GM23338 (cell line): ENCODE measurements around the gene TRAF3IP3.

Source experiments
- CREB1 ChIP-seq: fragments of 250-450 bp; sonication (Bioruptor Pico); IDR thresholded peaks from 2 replicates; pipeline ENCODE4 v1.5.0; 2020; ENCODE audit warnings: low read depth, mild to moderate bottlenecking, moderate library complexity
- CTCF ChIP-seq, 2 experiments: fragments of 200-600 bp in 1 of 2; sonication (generic) in 1 of 2; conservative IDR thresholded peaks; 2 replicates each; pipeline versions ENCODE4 v1.5.1 to v1.6.1; 2016 to 2017; ENCODE audit warnings: antibody characterized with exemption in 2 of 2, low read depth in 2 of 2, mild to moderate bottlenecking in 2 of 2, moderate library complexity in 1 of 2
- ETS1 ChIP-seq: IDR thresholded peaks from 2 replicates; pipeline ENCODE4 v1.6.1; 2016; ENCODE audit warnings: antibody characterized with exemption
- EZH2 ChIP-seq: fragments of 200-600 bp; sonication (generic); IDR thresholded peaks from one replicate; pipeline ENCODE4 v1.8.0; 2017; ENCODE audit warnings: antibody characterized with exemption, mild to moderate bottlenecking, low read depth; ENCODE audit not compliant: unreplicated experiment
- EZH2phosphoT487 ChIP-seq: fragments of 200-600 bp; sonication (generic); IDR thresholded peaks from one replicate; pipeline ENCODE4 v1.8.1; 2018; ENCODE audit warnings: antibody characterized with exemption; ENCODE audit not compliant: unreplicated experiment
- JUNB ChIP-seq: IDR thresholded peaks from one replicate; pipeline ENCODE4 v1.6.1; 2016; ENCODE audit warnings: antibody characterized with exemption; ENCODE audit not compliant: unreplicated experiment
- NANOG ChIP-seq: IDR thresholded peaks from 2 replicates; pipeline ENCODE4 v1.6.1; 2016; ENCODE audit warnings: antibody characterized with exemption, borderline replicate concordance
- POLR2AphosphoS5 ChIP-seq: IDR thresholded peaks from 2 replicates; pipeline ENCODE4 v1.6.1; 2016; ENCODE audit warnings: antibody characterized with exemption, low read depth
- STAT1 ChIP-seq: IDR thresholded peaks from one replicate; pipeline ENCODE4 v1.6.1; 2016; ENCODE audit warnings: antibody characterized with exemption; ENCODE audit not compliant: unreplicated experiment
- ZNF114 ChIP-seq: fragments of 250-450 bp; sonication (Bioruptor Pico); IDR thresholded peaks from 2 replicates; pipeline ENCODE4 v1.5.0; 2020; ENCODE audit warnings: mild to moderate bottlenecking, moderate library complexity
- ZNF331 ChIP-seq: fragments of 250-450 bp; sonication (Bioruptor Pico); IDR thresholded peaks from 2 replicates; pipeline ENCODE4 v1.5.0; 2020; ENCODE audit warnings: low read depth, mild to moderate bottlenecking, moderate library complexity
- TF ChIP-seq, protein P1 (sequence below): IDR thresholded peaks from one replicate; pipeline ENCODE4 v1.6.1; 2018; ENCODE audit warnings: antibody characterized with exemption; ENCODE audit not compliant: unreplicated experiment
- TF ChIP-seq, protein P2 (sequence below): fragments of 250-450 bp; sonication (Bioruptor Pico); IDR thresholded peaks from 2 replicates; pipeline ENCODE4 v1.5.0; 2020; ENCODE audit warnings: mild to moderate bottlenecking, moderate library complexity

GRCh38 chr1:209819058-209819457 lies 63.2 kb downstream of the TRAF3IP3 start:
- TF ChIP-seq CTCF (conservative IDR thresholded peaks at IDR 0.05; ENCODE audit: low read depth in 2 of 2), result no peak
- TF ChIP-seq ETS1, result no peak
- TF ChIP-seq EZH2, result no peak
- TF ChIP-seq, protein P1, sequence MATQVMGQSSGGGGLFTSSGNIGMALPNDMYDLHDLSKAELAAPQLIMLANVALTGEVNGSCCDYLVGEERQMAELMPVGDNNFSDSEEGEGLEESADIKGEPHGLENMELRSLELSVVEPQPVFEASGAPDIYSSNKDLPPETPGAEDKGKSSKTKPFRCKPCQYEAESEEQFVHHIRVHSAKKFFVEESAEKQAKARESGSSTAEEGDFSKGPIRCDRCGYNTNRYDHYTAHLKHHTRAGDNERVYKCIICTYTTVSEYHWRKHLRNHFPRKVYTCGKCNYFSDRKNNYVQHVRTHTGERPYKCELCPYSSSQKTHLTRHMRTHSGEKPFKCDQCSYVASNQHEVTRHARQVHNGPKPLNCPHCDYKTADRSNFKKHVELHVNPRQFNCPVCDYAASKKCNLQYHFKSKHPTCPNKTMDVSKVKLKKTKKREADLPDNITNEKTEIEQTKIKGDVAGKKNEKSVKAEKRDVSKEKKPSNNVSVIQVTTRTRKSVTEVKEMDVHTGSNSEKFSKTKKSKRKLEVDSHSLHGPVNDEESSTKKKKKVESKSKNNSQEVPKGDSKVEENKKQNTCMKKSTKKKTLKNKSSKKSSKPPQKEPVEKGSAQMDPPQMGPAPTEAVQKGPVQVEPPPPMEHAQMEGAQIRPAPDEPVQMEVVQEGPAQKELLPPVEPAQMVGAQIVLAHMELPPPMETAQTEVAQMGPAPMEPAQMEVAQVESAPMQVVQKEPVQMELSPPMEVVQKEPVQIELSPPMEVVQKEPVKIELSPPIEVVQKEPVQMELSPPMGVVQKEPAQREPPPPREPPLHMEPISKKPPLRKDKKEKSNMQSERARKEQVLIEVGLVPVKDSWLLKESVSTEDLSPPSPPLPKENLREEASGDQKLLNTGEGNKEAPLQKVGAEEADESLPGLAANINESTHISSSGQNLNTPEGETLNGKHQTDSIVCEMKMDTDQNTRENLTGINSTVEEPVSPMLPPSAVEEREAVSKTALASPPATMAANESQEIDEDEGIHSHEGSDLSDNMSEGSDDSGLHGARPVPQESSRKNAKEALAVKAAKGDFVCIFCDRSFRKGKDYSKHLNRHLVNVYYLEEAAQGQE, result no peak
- TF ChIP-seq EZH2phosphoT487, result no peak
- TF ChIP-seq POLR2AphosphoS5, result no peak
- TF ChIP-seq CREB1 (CRISPR knock-in tag), result no peak
- TF ChIP-seq JUNB, result no peak
- no peak for TF ChIP-seq STAT1
- TF ChIP-seq NANOG, result no peak
- TF ChIP-seq, protein P2, sequence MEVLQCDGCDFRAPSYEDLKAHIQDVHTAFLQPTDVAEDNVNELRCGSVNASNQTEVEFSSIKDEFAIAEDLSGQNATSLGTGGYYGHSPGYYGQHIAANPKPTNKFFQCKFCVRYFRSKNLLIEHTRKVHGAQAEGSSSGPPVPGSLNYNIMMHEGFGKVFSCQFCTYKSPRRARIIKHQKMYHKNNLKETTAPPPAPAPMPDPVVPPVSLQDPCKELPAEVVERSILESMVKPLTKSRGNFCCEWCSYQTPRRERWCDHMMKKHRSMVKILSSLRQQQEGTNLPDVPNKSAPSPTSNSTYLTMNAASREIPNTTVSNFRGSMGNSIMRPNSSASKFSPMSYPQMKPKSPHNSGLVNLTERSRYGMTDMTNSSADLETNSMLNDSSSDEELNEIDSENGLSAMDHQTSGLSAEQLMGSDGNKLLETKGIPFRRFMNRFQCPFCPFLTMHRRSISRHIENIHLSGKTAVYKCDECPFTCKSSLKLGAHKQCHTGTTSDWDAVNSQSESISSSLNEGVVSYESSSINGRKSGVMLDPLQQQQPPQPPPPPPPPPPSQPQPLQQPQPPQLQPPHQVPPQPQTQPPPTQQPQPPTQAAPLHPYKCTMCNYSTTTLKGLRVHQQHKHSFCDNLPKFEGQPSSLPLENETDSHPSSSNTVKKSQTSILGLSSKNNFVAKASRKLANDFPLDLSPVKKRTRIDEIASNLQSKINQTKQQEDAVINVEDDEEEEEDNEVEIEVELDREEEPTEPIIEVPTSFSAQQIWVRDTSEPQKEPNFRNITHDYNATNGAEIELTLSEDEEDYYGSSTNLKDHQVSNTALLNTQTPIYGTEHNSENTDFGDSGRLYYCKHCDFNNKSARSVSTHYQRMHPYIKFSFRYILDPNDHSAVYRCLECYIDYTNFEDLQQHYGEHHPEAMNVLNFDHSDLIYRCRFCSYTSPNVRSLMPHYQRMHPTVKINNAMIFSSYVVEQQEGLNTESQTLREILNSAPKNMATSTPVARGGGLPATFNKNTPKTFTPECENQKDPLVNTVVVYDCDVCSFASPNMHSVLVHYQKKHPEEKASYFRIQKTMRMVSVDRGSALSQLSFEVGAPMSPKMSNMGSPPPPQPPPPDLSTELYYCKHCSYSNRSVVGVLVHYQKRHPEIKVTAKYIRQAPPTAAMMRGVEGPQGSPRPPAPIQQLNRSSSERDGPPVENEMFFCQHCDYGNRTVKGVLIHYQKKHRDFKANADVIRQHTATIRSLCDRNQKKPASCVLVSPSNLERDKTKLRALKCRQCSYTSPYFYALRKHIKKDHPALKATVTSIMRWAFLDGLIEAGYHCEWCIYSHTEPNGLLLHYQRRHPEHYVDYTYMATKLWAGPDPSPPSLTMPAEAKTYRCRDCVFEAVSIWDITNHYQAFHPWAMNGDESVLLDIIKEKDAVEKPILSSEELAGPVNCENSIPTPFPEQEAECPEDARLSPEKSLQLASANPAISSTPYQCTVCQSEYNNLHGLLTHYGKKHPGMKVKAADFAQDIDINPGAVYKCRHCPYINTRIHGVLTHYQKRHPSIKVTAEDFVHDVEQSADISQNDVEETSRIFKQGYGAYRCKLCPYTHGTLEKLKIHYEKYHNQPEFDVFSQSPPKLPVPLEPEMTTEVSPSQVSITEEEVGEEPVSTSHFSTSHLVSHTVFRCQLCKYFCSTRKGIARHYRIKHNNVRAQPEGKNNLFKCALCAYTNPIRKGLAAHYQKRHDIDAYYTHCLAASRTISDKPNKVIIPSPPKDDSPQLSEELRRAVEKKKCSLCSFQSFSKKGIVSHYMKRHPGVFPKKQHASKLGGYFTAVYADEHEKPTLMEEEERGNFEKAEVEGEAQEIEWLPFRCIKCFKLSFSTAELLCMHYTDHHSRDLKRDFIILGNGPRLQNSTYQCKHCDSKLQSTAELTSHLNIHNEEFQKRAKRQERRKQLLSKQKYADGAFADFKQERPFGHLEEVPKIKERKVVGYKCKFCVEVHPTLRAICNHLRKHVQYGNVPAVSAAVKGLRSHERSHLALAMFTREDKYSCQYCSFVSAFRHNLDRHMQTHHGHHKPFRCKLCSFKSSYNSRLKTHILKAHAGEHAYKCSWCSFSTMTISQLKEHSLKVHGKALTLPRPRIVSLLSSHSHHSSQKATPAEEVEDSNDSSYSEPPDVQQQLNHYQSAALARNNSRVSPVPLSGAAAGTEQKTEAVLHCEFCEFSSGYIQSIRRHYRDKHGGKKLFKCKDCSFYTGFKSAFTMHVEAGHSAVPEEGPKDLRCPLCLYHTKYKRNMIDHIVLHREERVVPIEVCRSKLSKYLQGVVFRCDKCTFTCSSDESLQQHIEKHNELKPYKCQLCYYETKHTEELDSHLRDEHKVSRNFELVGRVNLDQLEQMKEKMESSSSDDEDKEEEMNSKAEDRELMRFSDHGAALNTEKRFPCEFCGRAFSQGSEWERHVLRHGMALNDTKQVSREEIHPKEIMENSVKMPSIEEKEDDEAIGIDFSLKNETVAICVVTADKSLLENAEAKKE, result no peak
- no peak for TF ChIP-seq ZNF114 (CRISPR knock-in tag)
- no peak for TF ChIP-seq ZNF331 (CRISPR knock-in tag)
